Skeletal muscle cell (primary cell): ENCODE data around the gene ITIH5.

Experiments
- DNase-seq: peaks from one replicate; pipeline ENCODE4 v3.0.0-alpha.2; 2010; ENCODE audit warnings: low read depth
- H3K4me3 ChIP-seq: 2 replicates; pipeline ENCODE4 v1.5.1; 2011; ENCODE audit warnings: low read depth, mild to moderate bottlenecking, control low read depth, low read length, moderate library complexity

ITIH5 gene

GRCh38 chr10:7593905-7594304 is 72.9 kb downstream of the ITIH5 start:
- no peak for DNase-seq
- H3K4me3 ChIP-seq, result no peak overlapping the region

GRCh38 chr10:7593063-7593462 is 73.7 kb downstream of the ITIH5 start:
- no peak for DNase-seq
- H3K4me3 ChIP-seq, result no peak overlapping the region

- no peak overlapping the region for H3K4me3 ChIP-seq
- no peak for DNase-seq
Measured at GRCh38 chr10:7592627-7593026, 74.1 kb downstream of the ITIH5 start.

- DNase-seq, result no peak
- H3K4me3 ChIP-seq, result no peak overlapping the region
Measured at GRCh38 chr10:7590271-7590670, 76.5 kb downstream of the ITIH5 start.

DNA sequence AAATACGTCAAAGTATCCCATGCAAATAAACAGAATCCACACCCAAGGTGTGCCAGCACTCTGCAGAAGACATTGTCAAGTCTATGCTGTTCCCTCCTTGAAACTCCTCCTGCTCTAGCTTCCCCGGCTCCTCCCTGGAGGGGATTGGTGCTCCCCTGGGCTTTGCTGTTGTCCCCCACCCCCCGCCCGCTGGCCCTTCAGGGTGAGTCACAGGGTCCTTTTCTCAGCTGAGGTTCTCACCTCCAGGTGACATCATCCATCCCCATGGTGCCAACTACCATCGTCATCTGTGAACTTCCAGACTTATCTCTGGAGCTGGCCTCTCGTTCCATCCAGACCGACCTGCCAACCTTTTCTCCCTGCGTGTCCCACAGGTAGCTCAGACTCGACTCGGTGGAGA is 77.0 kb downstream of the ITIH5 start:
- no peak overlapping the region for H3K4me3 ChIP-seq
- no peak for DNase-seq

- no peak overlapping the region for H3K4me3 ChIP-seq
- DNase-seq, result no peak
Measured at GRCh38 chr10:7587865-7588188, 78.9 kb downstream of the ITIH5 start.

DNA sequence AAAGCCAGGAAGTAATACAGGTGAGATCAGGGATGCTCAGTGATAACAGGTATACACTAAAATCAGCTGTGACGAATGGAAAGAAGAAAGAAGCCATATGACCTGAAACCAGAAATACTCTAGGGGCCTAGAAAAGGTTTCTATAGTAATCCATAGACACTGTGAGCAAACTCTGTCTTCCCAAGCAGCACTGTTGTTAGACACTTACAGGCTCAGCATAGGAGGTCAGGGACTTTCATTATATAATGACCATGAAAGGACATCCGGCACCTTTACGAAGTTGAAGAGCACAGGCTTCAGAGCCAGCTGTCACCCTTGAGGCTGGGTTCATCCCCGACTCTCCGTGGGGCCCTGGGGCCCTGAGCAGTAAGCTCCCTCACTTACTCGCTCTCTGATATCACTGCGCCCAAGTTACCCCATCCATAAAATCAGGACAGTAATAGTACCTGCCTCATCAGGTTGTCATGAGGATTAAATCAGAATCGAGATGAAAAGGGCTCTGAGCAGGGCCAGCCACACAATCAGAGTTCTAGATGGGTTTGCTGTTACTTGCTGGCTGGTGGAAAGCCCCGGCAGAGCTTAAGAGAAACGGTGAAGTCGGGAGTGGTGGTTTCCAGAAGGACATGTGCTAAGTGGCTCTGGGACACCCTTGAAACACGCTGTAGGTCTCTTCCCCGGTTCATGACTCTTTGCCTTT is 79.5 kb downstream of the ITIH5 start:
- H3K4me3 ChIP-seq, result no peak overlapping the region
- DNase-seq, result no peak

- H3K4me3 ChIP-seq, result no peak overlapping the region
- DNase-seq, result no peak
Measured at GRCh38 chr10:7585228-7585627, 81.5 kb downstream of the ITIH5 start.

DNA sequence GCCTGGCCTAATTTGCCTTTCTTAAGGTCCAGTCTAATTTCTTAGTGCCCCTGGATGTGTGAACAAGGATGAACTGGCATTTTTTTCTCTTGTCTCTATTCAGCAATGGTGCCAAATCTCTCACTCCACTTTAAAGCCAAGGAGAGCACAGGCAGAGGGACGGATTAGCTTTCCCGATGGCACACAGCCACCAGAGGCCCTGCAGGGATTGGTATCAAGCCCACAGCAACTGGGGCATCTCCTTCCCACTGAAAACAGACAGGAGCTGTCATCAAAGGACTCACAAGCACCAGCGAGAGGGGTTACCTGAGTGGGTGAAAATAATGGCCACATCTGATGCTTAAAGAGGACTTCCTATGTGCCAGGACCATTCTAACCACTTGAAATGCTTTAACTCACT is 83.1 kb downstream of the ITIH5 start:
- H3K4me3 ChIP-seq, result no peak overlapping the region
- no peak for DNase-seq

- DNase-seq, result no peak
- no peak overlapping the region for H3K4me3 ChIP-seq
Measured at GRCh38 chr10:7580520-7580919, 86.2 kb downstream of the ITIH5 start.

DNA sequence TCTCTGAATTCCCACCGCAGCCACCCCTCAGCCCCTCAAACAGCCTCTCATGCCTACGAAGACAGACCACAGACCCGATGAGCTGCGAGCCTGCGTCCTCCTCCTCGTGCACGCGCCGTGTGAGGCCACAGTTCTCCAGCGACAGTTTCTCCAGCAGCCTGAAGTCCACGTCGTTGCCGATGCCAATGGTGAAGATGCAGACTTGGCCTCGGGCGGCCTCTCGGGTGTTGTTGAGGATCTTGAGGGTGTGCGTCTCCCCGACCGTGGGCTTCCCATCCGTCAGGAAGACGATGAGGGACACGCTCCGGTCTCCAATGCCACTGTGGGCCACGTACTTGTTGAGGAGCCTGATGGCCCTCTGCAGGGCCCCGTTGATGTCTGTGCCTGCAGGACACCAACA is 87.1 kb downstream of the ITIH5 start:
- DNase-seq, result no peak
- H3K4me3 ChIP-seq, result no peak overlapping the region

GRCh38 chr10:7577579-7577978 is 89.2 kb downstream of the ITIH5 start:
- DNase-seq, result no peak
- H3K4me3 ChIP-seq, result no peak overlapping the region

DNA sequence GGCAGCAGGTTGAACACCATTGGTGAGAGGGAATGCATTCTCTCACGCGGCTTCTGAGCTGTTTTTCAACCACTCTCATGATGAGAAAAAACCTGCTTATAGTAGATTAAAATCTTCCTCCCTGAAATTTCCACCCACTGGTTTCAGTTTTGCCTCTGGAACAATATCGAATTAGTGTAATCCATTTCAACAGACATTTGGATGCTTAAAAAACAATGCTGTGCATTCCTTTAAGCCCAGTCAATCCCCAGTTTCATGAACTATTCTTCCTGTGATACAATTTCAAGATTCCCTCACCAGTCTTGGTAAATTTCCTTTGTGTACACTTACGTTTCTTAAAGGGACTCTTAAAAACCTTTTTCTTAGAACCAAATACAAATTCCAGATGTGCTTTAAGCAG is 89.6 kb downstream of the ITIH5 start:
- no peak for DNase-seq
- H3K4me3 ChIP-seq, result no peak overlapping the region

DNA sequence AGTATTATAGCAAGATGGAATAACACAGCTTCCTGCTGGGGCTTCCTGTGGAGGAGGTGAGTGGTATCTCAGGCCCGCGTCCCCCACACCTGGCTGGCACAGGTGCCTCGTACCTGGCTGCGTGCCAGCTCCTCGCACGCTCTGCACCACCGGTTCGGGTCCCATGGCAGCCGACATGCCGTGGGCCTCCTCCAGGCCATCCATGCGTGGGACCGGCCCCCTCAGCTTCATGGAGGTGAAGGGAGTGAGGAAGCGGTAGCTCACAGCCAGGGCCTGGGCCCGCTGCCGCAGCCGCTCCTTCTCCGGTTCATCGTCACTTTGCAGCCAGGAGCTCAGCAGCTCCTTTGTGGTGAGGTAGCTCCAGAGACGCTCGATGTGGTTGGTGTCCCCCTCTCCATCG is 90.4 kb downstream of the ITIH5 start:
- no peak overlapping the region for H3K4me3 ChIP-seq
- no peak for DNase-seq

DNA sequence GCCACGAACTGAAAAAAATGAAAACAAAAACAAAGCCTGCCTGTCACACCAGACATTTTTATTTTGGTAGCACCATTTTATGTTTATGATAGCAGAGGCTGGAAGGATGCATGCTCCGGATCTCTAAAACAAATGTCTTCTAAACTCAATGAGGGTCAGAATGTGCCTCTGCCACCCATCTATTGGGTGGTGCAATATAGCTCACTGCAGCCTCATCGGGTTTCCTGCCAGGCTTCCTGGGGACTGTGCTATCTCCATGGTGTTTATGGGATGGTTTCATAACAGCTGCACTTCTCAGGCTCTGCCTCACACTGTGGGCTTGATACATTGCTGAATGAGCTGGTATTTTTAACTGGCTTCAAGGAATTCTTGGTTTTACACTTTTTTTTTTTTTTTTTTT is 94.4 kb downstream of the ITIH5 start:
- no peak for DNase-seq
- H3K4me3 ChIP-seq, result no peak overlapping the region

- DNase-seq, result no peak
- no peak overlapping the region for H3K4me3 ChIP-seq
Measured at GRCh38 chr10:7571981-7572380, 94.8 kb downstream of the ITIH5 start.

GRCh38 chr10:7567911-7568620 is 98.7 kb downstream of the ITIH5 start:
- no peak for DNase-seq
- no peak overlapping the region for H3K4me3 ChIP-seq

- no peak for DNase-seq
- H3K4me3 ChIP-seq, result no peak overlapping the region
Measured at GRCh38 chr10:7566891-7567290, 99.9 kb downstream of the ITIH5 start.

DNA sequence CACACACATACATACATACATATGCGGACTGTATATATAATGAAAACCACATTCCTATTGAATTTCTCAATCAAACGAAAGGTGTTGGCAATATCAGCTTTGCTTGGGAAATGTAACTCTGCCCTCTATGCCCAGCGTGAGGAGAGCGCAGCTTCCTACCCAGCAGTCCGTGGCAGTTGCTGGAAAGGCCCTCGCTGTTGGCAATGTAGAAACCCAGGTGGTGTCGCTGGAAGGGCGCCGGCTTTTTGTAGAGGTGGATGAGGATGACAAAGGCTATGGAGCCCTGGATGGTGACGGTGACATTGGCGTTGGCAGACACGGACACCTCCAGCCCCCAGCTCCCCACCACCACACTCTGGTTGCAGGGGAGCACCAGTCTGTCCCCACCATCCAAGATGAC is 100.9 kb downstream of the ITIH5 start:
- no peak for DNase-seq
- no peak overlapping the region for H3K4me3 ChIP-seq

- H3K4me3 ChIP-seq, result no peak overlapping the region
- DNase-seq, result no peak
Measured at GRCh38 chr10:7563770-7564169, 103.0 kb downstream of the ITIH5 start.

DNA sequence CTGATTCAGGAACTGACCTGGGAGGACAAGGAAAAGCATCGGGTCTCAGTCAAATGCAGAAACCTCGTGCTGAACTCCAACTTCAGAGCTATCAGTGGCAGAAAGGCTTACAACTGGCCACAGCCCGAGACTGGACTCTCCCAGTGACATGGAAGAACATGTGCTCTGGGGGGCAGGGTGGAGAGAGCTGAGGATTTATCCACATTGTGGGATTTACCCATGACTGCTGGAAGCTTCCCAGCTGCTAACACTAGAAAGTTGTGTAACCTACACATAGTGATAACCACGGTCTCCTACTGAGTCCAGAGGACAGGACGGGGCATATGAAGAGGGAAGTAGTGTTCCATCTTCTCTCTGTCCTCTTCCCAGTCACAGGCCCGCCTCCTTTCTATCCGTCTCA is 103.4 kb downstream of the ITIH5 start:
- DNase-seq, result no peak
- H3K4me3 ChIP-seq, result no peak overlapping the region

DNA sequence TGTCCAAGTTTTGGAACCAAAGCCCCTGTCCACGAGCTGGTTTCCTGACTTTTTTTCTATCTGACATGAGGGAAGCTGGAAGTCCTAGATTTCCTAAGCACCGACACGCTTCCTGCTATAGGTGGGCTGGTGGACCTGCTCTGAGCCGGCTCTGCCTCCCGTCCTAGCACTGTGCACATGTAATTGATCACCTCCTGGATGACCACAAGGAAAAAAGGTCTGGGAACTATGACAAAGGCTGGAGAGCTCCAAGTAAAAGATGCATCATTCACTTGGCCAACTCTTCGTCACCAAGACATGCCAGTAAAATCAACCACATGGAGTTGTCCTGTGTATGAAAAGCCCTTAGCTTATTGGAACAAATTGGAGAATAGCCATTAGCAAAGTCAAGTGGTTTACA is 104.8 kb downstream of the ITIH5 start:
- no peak overlapping the region for H3K4me3 ChIP-seq
- no peak for DNase-seq
